ENCODE measurements around the gene TUFT1.

TUFT1 gene

GRCh38 chr1:151540021-151540981, at the start of gene TUFT1:
TUFT1 (plus strand) TSS chr1:151540309; CDS start chr1:151540367, 58 bp downstream.
- peak; percentile 95 to 96 for DNase-seq

DNA sequence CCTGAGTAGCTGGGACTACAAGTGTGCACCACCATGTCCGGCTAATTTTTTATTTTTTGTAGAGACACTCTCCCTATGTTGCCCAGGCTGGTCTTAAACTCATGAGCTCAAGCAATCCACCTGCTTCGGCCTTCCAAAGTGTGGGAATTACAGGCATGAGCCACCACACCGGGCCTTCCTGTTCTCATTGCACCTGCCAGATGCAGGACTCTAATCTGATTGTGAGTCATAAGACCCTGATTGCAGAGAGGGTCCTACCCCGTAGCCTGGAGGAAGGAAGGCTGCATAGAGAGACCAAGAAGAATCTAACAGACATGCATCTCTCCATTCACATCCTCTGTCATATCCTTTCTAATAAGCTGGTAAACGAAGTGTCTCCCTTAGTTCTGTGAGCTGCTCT, 48.5 kb upstream of the TUFT1 start:
- no peak for DNase-seq

- DNase-seq, result no peak
Observed at GRCh38 chr1:151492120-151492519, 48.0 kb upstream of the TUFT1 start.

DNA sequence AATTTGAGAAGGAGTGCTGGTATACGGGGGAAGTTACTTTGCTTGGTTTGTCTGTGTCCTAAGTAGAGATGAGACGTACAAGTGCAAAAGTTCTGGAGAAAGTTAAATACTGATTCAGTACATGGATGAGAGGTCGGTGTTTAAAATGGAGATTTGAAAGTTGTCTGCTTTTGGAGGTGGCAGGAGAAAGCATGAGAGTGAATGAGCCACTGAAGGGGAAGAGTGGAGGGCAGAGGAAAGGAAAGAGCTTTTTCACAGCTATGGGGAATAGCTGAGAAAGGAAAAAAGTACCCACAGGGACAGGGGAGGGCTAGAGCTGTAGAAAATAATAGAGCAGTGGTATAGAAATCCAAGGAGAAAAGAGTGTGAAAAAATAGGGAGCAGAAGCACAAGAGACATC, 47.1 kb upstream of the TUFT1 start:
- DNase-seq, result no peak

DNA sequence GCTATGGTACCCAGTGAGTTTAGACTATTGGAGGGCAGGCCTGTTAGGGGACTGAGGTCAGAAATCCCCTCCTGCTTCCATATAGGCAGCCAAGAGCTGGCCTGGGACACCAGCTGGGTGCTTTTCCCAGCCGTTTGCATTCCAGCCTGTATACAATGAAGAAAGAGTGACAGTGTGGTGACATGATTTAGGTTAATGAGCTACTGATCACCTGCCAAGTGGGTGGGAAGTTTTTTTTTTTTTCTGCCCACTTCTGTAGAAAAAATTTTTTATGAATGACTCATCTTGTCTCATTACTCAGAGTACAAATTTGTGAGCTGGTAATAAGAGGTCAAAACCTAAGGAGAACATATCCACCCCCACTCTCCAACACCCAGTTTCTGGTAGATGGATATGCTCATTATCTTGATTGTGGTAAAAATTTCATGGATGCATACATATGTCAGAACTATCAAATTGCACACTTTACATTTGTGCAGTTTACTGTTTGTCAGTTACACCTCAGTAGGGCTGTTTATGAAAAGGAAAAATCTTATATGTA, 45.3 kb upstream of the TUFT1 start:
- DNase-seq, result no peak

DNA sequence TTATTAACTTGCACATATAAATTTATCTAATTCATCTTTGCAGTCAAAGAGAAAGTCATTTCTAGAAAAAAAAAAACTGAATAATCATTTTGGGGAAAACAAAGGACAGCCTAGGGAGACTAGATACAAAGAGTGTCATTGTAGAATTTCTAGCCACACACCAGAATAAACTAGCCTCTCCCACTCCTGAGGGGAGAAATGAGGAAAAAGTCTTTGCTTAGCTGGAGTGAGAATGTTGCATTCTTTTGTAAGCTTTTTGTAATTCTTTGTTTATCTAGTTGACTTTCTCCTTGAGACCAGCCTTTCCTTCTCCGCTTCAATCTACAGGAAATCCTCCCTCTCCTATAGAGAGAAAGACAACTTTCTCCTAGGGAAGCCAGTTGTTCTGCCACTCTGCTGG, 44.8 kb upstream of the TUFT1 start:
- DNase-seq, result no peak

- DNase-seq, result no peak
Observed at GRCh38 chr1:151499365-151499764, 40.7 kb upstream of the TUFT1 start.

GRCh38 chr1:151499930-151500329, 40.2 kb upstream of the TUFT1 start:
- no peak for DNase-seq

DNA sequence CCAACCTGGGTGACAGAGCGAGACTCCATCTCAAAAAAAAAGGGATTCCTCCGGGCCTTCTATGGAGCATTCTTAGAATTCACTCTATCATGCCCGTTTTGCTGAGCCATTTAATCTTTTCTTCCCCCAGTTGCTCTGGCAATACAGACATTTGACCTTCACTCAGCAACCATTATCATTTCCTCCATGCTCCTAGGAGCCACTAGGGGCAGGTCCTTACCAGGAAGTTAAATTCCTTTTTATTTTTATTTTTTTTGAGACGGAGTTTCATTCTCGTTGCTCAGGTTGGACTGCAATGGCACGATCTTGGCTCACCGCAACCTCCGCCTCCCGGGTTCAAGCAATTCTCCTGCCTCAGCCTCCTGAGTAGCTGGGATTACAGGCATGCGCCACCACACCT, 38.6 kb upstream of the TUFT1 start:
- no peak for DNase-seq

DNA sequence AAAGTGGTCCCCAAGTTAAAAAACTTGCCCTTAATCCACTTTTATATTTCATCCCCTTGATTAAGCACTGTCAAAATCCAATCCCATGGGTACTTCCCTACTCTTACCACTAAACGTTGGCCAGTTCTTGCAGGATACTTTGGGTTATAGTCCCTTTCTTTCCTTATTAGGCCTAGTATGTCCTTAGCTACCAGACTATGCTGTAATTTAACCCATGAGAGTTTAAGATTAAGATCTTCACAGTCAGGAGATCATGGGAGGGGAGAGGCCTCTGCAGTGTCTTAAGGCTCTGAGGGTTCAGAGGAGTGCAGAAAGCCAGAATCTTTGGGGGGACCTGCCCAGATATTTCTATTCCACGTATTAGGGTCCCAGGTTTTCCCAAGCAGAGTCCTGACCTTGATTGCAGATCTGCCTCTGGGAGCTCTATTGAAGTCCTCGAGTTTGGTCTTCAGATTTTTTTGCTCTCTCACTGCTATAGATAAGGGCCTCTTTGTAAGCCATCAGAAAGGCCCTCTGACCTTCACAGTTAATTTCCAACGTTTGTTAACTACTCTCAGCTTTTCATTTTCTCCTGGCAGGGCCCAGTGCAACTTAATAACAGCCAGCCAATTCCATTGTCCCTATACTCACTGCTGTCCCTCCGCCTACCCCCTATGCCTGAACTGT, 37.9 kb upstream of the TUFT1 start:
- no peak for DNase-seq

- no peak for DNase-seq
Observed at GRCh38 chr1:151502859-151503780, 37.0 kb upstream of the TUFT1 start.

GRCh38 chr1:151504252-151504651, 35.9 kb upstream of the TUFT1 start:
- no peak for DNase-seq

GRCh38 chr1:151504759-151505158, 35.4 kb upstream of the TUFT1 start:
- DNase-seq, result no peak

DNA sequence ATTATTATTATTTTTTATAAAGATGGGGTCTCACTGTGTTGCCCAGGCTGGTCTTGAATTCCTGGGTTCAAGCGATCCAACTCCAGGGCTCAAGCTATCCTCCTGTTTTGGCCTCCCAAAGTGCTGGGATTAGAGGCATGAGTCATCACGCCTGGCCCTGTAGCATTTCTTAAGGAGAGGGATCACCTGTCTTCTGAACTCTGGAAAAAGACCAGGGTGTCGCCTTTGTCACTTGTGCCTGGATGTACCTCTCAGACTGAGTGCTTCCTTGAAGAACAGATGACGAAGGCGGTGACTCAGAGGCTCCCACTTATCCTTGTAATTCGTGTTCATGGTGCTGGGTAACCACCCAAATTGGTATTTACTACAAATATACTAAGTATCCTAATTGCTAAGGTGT, 31.3 kb upstream of the TUFT1 start:
- no peak for DNase-seq

- DNase-seq, result no peak
Observed at GRCh38 chr1:151509350-151510019, 30.6 kb upstream of the TUFT1 start.

DNA sequence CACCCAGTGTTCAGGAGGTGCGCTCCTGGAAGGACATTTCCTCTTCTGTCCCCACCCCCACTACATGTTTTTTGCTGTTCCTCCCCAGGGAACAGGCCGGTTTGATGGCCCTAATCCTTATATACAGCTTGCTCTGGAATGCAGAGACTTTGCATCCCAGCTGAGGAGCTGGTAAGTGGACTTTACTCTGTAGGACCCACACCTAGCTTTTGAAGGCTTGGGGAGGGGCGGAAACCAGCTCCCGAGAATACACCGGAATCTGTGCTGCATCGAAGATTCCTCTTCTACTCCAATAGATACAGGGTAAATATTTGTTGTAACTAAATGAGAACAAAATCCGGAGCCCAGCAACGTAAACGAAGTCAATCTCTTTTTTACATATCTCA, 30.1 kb upstream of the TUFT1 start:
- DNase-seq, result no peak

- no peak for DNase-seq
Observed at GRCh38 chr1:151510614-151510956, 29.5 kb upstream of the TUFT1 start.

GRCh38 chr1:151510957-151511635, 29.0 kb upstream of the TUFT1 start, which contains the start of gene CGN:
CGN (plus strand) TSS chr1:151511387; CDS start chr1:151518520, 7,133 bp downstream.
- DNase-seq, result peak; percentile 86 to 87

GRCh38 chr1:151511636-151512215, 28.4 kb upstream of the TUFT1 start:
- DNase-seq, result peak; percentile 31 to 44

- no peak for DNase-seq
Observed at GRCh38 chr1:151512326-151512725, 27.8 kb upstream of the TUFT1 start.
